Measurements from ENCODE around the gene SESTD1. TPM values are rescaled to one million over a fixed set of nuclear protein-coding genes. Genes with fewer than 3 reads are reported as not detected.

SESTD1 gene
- total RNA-seq, 2 experiments from 2014 or later, result 3.2 to 21.4 TPM

- Histone ChIP-seq H3K4me2 (ENCODE audit: low read length) (no peak overlapping the region), H3K9me3 (ENCODE audit: low read length) (no peaks in the 10 kb centered on the region), H4K20me1 (ENCODE audit: insufficient read depth, low read length) (no peaks in the 10 kb centered on the region), H3K79me2 (ENCODE audit: insufficient read depth, low read depth, low read length) (no peaks in the 10 kb centered on the region), H3K9me2 (ENCODE audit: insufficient read depth, low read length) (no peaks in the 10 kb centered on the region), H3K27ac (ENCODE audit: low read depth, low read length, poor library complexity, severe bottlenecking) (no peak overlapping the region), H3K4me3 (ENCODE audit: low read depth, low read length, poor library complexity, severe bottlenecking) (no peak overlapping the region), H2AFZ (ENCODE audit: low read length) (no peak overlapping the region), H3K4me1 (ENCODE audit: insufficient read depth, low read length, poor library complexity, severe bottlenecking) (no peaks in the 10 kb centered on the region), H3K36me3 (ENCODE audit: insufficient read depth, low read length) (no peaks in the 10 kb centered on the region)
- TF ChIP-seq EZH2phosphoT487 (IDR thresholded peaks at IDR 0.05; ENCODE audit: borderline replicate concordance, low read depth, low read length) (no peak), CTCF (conservative IDR thresholded peaks at IDR 0.05; ENCODE audit: low read length) (no peak)
- intact Hi-C loops (cut with micrococcal nuclease; ENCODE audit: unreplicated experiment), result no loop called here
- ChIA-PET POLR2A (no interaction called here), CTCF (ENCODE audit: unreplicated experiment) (no interaction called here)
- no TSS peak for BruUV-seq (replicated peaks)
- DNase-seq (ENCODE audit: low spot score), result no peak
These were observed 93.7 kb downstream of the SESTD1 start for GRCh38 chr2:179170901-179171300.

DNA sequence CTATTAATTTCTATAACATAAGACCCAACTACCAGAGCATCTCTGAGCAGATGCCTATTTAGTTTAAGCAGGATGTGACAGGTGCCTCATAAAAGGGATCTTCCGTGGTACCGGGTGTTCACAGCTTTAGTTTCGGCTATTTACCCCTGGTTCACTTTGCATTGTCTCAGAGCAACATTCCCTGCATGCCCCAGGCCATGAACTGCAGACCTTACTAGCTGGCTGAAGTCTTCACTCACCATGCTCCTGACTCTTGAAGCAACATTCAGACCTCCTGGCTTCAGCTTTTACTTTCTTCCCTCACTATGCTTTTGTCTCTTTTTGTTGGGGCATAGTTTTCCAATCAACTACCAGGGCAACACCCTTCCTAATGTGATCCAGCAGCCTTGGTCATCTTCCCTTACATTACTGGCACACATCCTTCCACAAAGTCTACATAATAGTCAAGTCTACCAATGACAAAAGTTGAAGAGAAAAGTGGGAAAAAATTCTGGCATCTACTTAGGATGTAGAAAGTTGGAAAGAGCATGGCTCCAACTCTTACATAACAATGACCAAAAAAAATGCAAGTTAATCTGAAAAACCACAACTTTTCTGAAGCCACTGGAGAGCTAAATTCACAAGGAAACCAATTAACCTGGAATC, 99.2 kb downstream of the SESTD1 start:
- ChIA-PET POLR2A (no interaction called here), CTCF (ENCODE audit: unreplicated experiment) (no interaction called here)

More for the DNA sequence above, 99.2 kb downstream of the SESTD1 start:
- no peaks in the 10 kb centered on the region for H3K9me2 ChIP-seq (ENCODE audit: insufficient read depth, low read length)
- no peaks in the 10 kb centered on the region for H3K36me3 ChIP-seq (ENCODE audit: insufficient read depth, low read length)
- no peaks in the 10 kb centered on the region for H3K9me3 ChIP-seq (ENCODE audit: low read length)
- intact Hi-C loops (cut with micrococcal nuclease; ENCODE audit: unreplicated experiment), result no loop called here
- no peaks in the 10 kb centered on the region for H3K4me1 ChIP-seq (ENCODE audit: insufficient read depth, low read length, poor library complexity, severe bottlenecking)
- no peak overlapping the region for H3K27ac ChIP-seq (ENCODE audit: low read depth, low read length, poor library complexity, severe bottlenecking)
- TF ChIP-seq CTCF (conservative IDR thresholded peaks at IDR 0.05; ENCODE audit: low read length), result no peak
- TF ChIP-seq EZH2phosphoT487 (IDR thresholded peaks at IDR 0.05; ENCODE audit: borderline replicate concordance, low read depth, low read length), result no peak
- DNase-seq (ENCODE audit: low spot score), result no peak
- no peak overlapping the region for H3K4me2 ChIP-seq (ENCODE audit: low read length)
- no peaks in the 10 kb centered on the region for H3K79me2 ChIP-seq (ENCODE audit: insufficient read depth, low read depth, low read length)
- H4K20me1 ChIP-seq (ENCODE audit: insufficient read depth, low read length), result no peaks in the 10 kb centered on the region
- no peak overlapping the region for H3K4me3 ChIP-seq (ENCODE audit: low read depth, low read length, poor library complexity, severe bottlenecking)
- H2AFZ ChIP-seq (ENCODE audit: low read length), result no peak overlapping the region
- no TSS peak for BruUV-seq (replicated peaks)
